HG03520 (cell line): ENCODE measurements around the gene PRR12.
A peak's percentile ranks its signal among the peaks of the same experiment; 100 is the strongest.
"Not testable (repeated sequence)": the region's sequence is repeated elsewhere in the genome, so short reads cannot be mapped to it uniquely, and the experiment has no call there.

Experiments
- ATAC-seq: cut with Tn5 transposase; IDR thresholded peaks from one replicate; pipeline ENCODE4 v1.9.1; 2021; ENCODE audit warnings: mild to moderate bottlenecking, moderate library complexity; ENCODE audit not compliant: unreplicated experiment

Gene PRR12

GRCh38 chr19:49616532-49616931, 25.6 kb downstream of the PRR12 start:
- no peak for ATAC-seq

GRCh38 chr19:49616945-49617344, 26.0 kb downstream of the PRR12 start:
- ATAC-seq = no peak

GRCh38 chr19:49617860-49618259, 26.9 kb downstream of the PRR12 start:
- not testable (repeated sequence) for ATAC-seq

GRCh38 chr19:49624967-49625910, 34.3 kb downstream of the PRR12 start:
- no peak for ATAC-seq

GRCh38 chr19:49626226-49626625, 35.2 kb downstream of the PRR12 start:
- ATAC-seq = no peak

- ATAC-seq = no peak
These were observed 38.7 kb downstream of the PRR12 start for GRCh38 chr19:49629659-49630058.

- ATAC-seq = no peak
These were observed 40.1 kb downstream of the PRR12 start for GRCh38 chr19:49631014-49631588.

- no peak for ATAC-seq
These were observed 40.7 kb downstream of the PRR12 start for GRCh38 chr19:49631610-49632192.

- ATAC-seq = no peak
These were observed 41.6 kb downstream of the PRR12 start for GRCh38 chr19:49632576-49632975.

GRCh38 chr19:49633273-49633672, 42.3 kb downstream of the PRR12 start:
- ATAC-seq = not testable (repeated sequence)

GRCh38 chr19:49635530-49636232, 44.7 kb downstream of the PRR12 start:
- no peak for ATAC-seq

GRCh38 chr19:49636233-49636932, 45.4 kb downstream of the PRR12 start:
- no peak for ATAC-seq

- no peak for ATAC-seq
These were observed 47.1 kb downstream of the PRR12 start for GRCh38 chr19:49637821-49638738.

GRCh38 chr19:49639401-49640112, 48.6 kb downstream of the PRR12 start:
- ATAC-seq = no peak

GRCh38 chr19:49640113-49640898, 49.3 kb downstream of the PRR12 start, which contains the start of gene RRAS:
Gene RRAS, minus strand, starts transcription at chr19:49640143. Its CDS starts 45 bp downstream, at chr19:49640098.
- ATAC-seq = peak; percentile 45

GRCh38 chr19:49641688-49642491, 50.9 kb downstream of the PRR12 start, which contains the start of gene SCAF1:
Gene SCAF1, plus strand, starts transcription at chr19:49642209. Its CDS starts 2,818 bp downstream, at chr19:49645027.
- ATAC-seq = peak; percentile 52

GRCh38 chr19:49642492-49643035, 51.6 kb downstream of the PRR12 start:
- no peak for ATAC-seq
